Skeletal muscle tissue (tissue), 4 donors: ENCODE data around the gene ARHGAP4. TPM values are rescaled to one million over a fixed set of nuclear protein-coding genes. Genes with fewer than 3 reads are reported as not detected.
A peak's percentile ranks its signal among the peaks of the same experiment; 100 is the strongest.

Source experiments
- H3K27ac ChIP-seq: one replicate; pipeline ENCODE4 v1.7.0; 2013; ENCODE audit warnings: mild to moderate bottlenecking, low read depth, low read length, inconsistent platforms
- H3K27me3 ChIP-seq, 3 donors: one replicate each; pipeline ENCODE4 v1.7.0; 2013; ENCODE audit warnings: low read length in 3 of 3; ENCODE audit not compliant: control insufficient read depth in 3 of 3, insufficient read depth in 3 of 3
- H3K36me3 ChIP-seq, 3 donors: one replicate each; pipeline ENCODE4 v1.7.0; 2013; ENCODE audit warnings: low read length in 3 of 3; ENCODE audit not compliant: control insufficient read depth in 3 of 3, insufficient read depth in 3 of 3
- H3K4me1 ChIP-seq, 3 donors: one replicate each; pipeline ENCODE4 v1.7.0; 2013; ENCODE audit warnings: low read length in 3 of 3, mild to moderate bottlenecking in 3 of 3; ENCODE audit not compliant: control insufficient read depth in 3 of 3, insufficient read depth in 3 of 3
- H3K4me3 ChIP-seq, 3 donors: one replicate each; pipeline ENCODE4 v1.7.0; 2013; ENCODE audit warnings: low read length in 3 of 3
- H3K9ac ChIP-seq, 3 donors: one replicate each; pipeline ENCODE4 v1.7.0; 2013; ENCODE audit warnings: low read length in 3 of 3, mild to moderate bottlenecking in 3 of 3, moderate library complexity in 2 of 3, low read depth in 1 of 3
- H3K9me3 ChIP-seq, 3 donors: one replicate each; pipeline ENCODE4 v1.7.0; 2013; ENCODE audit warnings: low read length in 3 of 3; ENCODE audit not compliant: control insufficient read depth in 3 of 3
- total RNA-seq: library from RNA; depleted of rRNA; stranded (reverse); fragments of >200 nt; gene quantifications from one replicate; pipeline ENCODE4 v1.2.3, GENCODE V29; 2014
- donor health status: Osteomylitis.

ARHGAP4 gene
- total RNA-seq, 1 donor from 2014 or later, result 25.1 TPM

GRCh38 chrX:153964105-153964504 lies 38.0 kb upstream of the ARHGAP4 start:
- Histone ChIP-seq H3K9ac (no peak overlapping the region), H3K27me3 (no peaks in the 10 kb centered on the region), H3K4me1 (peaks cover 46 to 53% (median 47%) of the 10 kb centered on the region in 3 donors), H3K36me3 (peaks cover 32 to 46% (median 33%) of the 10 kb centered on the region in 3 donors), H3K4me3 (no peak overlapping the region), H3K9me3 (no peaks in the 10 kb centered on the region), H3K27ac (no peak overlapping the region)

- no peaks in the 10 kb centered on the region for H3K9me3 ChIP-seq
- no peak overlapping the region for H3K4me3 ChIP-seq
- H3K9ac ChIP-seq, result peak overlapping the region in 1 of 3 donors; percentile 8
- H3K4me1 ChIP-seq, result peaks cover 42 to 47% (median 44%) of the 10 kb centered on the region in 3 donors
- H3K27me3 ChIP-seq, result no peaks in the 10 kb centered on the region
- peaks cover 37 to 51% (median 38%) of the 10 kb centered on the region in 3 donors for H3K36me3 ChIP-seq
- H3K27ac ChIP-seq, result no peak overlapping the region
Observed at GRCh38 chrX:153963546-153963945, 37.5 kb upstream of the ARHGAP4 start.

- peaks cover 57 to 70% (median 59%) of the 10 kb centered on the region in 3 donors for H3K36me3 ChIP-seq
- no peak overlapping the region for H3K4me3 ChIP-seq
- no peaks in the 10 kb centered on the region for H3K27me3 ChIP-seq
- H3K9me3 ChIP-seq, result no peaks in the 10 kb centered on the region
- no peak overlapping the region for H3K9ac ChIP-seq
- H3K27ac ChIP-seq, result no peak overlapping the region
- peaks cover 20 to 25% (median 21%) of the 10 kb centered on the region in 3 donors for H3K4me1 ChIP-seq
Observed at GRCh38 chrX:153961292-153961691, 35.2 kb upstream of the ARHGAP4 start.

- Histone ChIP-seq H3K27ac (no peak overlapping the region), H3K27me3 (no peaks in the 10 kb centered on the region), H3K4me1 (peaks cover 15 to 20% (median 16%) of the 10 kb centered on the region in 3 donors), H3K36me3 (peaks cover 63 to 75% (median 64%) of the 10 kb centered on the region in 3 donors), H3K9me3 (no peaks in the 10 kb centered on the region), H3K4me3 (no peak overlapping the region), H3K9ac (no peak overlapping the region)
Observed at GRCh38 chrX:153960786-153961185, 34.7 kb upstream of the ARHGAP4 start.

GRCh38 chrX:153960077-153960476 lies 34.0 kb upstream of the ARHGAP4 start:
- Histone ChIP-seq H3K9ac (no peak overlapping the region), H3K9me3 (no peaks in the 10 kb centered on the region), H3K27me3 (no peaks in the 10 kb centered on the region), H3K4me1 (peaks cover 9 to 13% (median 10%) of the 10 kb centered on the region in 3 donors), H3K27ac (no peak overlapping the region), H3K4me3 (no peak overlapping the region), H3K36me3 (peaks cover 68 to 80% (median 71%) of the 10 kb centered on the region in 3 donors)

- H3K36me3 ChIP-seq, result peaks cover 69 to 84% (median 76%) of the 10 kb centered on the region in 3 donors
- H3K4me1 ChIP-seq, result peaks cover 5 to 8% (median 6%) of the 10 kb centered on the region in 3 donors
- no peaks in the 10 kb centered on the region for H3K27me3 ChIP-seq
- no peak overlapping the region for H3K27ac ChIP-seq
- H3K4me3 ChIP-seq, result no peak overlapping the region
- H3K9ac ChIP-seq, result no peak overlapping the region
- no peaks in the 10 kb centered on the region for H3K9me3 ChIP-seq
Observed at GRCh38 chrX:153959649-153960048, 33.6 kb upstream of the ARHGAP4 start.

GRCh38 chrX:153958605-153959004 lies 32.5 kb upstream of the ARHGAP4 start:
- H3K27me3 ChIP-seq, result no peaks in the 10 kb centered on the region
- peaks cover 0 to 3% (median 0%) of the 10 kb centered on the region in 3 donors for H3K4me1 ChIP-seq
- H3K9ac ChIP-seq, result no peak overlapping the region
- peaks cover 71 to 86% (median 85%) of the 10 kb centered on the region in 3 donors for H3K36me3 ChIP-seq
- H3K4me3 ChIP-seq, result no peak overlapping the region
- H3K27ac ChIP-seq, result no peak overlapping the region
- H3K9me3 ChIP-seq, result no peaks in the 10 kb centered on the region

- peaks cover 0 to 3% (median 3%) of the 10 kb centered on the region in 3 donors for H3K4me1 ChIP-seq
- no peak overlapping the region for H3K9ac ChIP-seq
- no peaks in the 10 kb centered on the region for H3K9me3 ChIP-seq
- H3K27me3 ChIP-seq, result no peaks in the 10 kb centered on the region
- H3K4me3 ChIP-seq, result no peak overlapping the region
- peaks cover 68 to 90% (median 83%) of the 10 kb centered on the region in 3 donors for H3K36me3 ChIP-seq
- H3K27ac ChIP-seq, result no peak overlapping the region
Observed at GRCh38 chrX:153957224-153957623, 31.2 kb upstream of the ARHGAP4 start.

- Histone ChIP-seq H3K27me3 (no peaks in the 10 kb centered on the region), H3K4me1 (peaks cover 0 to 3% (median 3%) of the 10 kb centered on the region in 3 donors), H3K36me3 (peaks cover 71 to 90% (median 80%) of the 10 kb centered on the region in 3 donors), H3K27ac (no peak overlapping the region), H3K4me3 (no peak overlapping the region), H3K9ac (no peak overlapping the region), H3K9me3 (no peaks in the 10 kb centered on the region)
Observed at GRCh38 chrX:153956044-153956907, 30.2 kb upstream of the ARHGAP4 start.

GRCh38 chrX:153955228-153955732 lies 29.2 kb upstream of the ARHGAP4 start:
- Histone ChIP-seq H3K4me3 (no peak overlapping the region), H3K4me1 (peaks cover 0 to 3% (median 3%) of the 10 kb centered on the region in 3 donors), H3K27ac (no peak overlapping the region), H3K9me3 (no peaks in the 10 kb centered on the region), H3K27me3 (no peaks in the 10 kb centered on the region), H3K9ac (no peak overlapping the region), H3K36me3 (peaks cover 76 to 91% (median 77%) of the 10 kb centered on the region in 3 donors)
